Measurements from ENCODE around the gene CCNH.

CCNH gene

DNA sequence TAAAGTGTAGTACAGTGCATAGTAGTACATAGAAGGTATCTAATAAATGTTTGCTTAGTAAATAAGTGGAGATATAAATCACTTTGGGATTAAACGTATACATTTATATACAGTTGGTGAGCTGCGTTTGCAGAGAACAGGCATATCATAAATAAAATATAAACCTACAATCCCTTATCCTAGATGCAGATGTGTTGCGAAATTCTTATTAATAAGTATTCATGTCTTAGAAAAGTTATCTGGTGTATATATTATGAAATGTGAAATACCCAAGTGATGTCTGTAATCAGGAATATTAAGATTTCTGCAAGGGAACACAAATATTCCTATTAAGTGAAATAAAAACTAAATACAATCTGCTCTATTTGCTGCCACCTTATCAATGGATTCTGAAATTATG, 8.8 kb downstream of the CCNH start:
- TF ChIP-seq POLR2A (IDR thresholded peaks at IDR 0.05; ENCODE audit: extremely low read depth, insufficient read length) = no peak
- TF ChIP-seq, protein P1, sequence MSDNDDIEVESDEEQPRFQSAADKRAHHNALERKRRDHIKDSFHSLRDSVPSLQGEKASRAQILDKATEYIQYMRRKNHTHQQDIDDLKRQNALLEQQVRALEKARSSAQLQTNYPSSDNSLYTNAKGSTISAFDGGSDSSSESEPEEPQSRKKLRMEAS (IDR thresholded peaks at IDR 0.05; ENCODE audit: low read depth, low read length) = no peak
- TF ChIP-seq, protein P2, sequence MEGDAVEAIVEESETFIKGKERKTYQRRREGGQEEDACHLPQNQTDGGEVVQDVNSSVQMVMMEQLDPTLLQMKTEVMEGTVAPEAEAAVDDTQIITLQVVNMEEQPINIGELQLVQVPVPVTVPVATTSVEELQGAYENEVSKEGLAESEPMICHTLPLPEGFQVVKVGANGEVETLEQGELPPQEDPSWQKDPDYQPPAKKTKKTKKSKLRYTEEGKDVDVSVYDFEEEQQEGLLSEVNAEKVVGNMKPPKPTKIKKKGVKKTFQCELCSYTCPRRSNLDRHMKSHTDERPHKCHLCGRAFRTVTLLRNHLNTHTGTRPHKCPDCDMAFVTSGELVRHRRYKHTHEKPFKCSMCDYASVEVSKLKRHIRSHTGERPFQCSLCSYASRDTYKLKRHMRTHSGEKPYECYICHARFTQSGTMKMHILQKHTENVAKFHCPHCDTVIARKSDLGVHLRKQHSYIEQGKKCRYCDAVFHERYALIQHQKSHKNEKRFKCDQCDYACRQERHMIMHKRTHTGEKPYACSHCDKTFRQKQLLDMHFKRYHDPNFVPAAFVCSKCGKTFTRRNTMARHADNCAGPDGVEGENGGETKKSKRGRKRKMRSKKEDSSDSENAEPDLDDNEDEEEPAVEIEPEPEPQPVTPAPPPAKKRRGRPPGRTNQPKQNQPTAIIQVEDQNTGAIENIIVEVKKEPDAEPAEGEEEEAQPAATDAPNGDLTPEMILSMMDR (IDR thresholded peaks at IDR 0.05; ENCODE audit: low read depth, low read length) = no peak
- no peak for TF ChIP-seq MYC (IDR thresholded peaks at IDR 0.05; ENCODE audit: low read depth, low read length)
- DNase-seq (ENCODE audit: low read depth) = no peak
- H3K4me3 ChIP-seq (ENCODE audit: low read depth, low read length) = no peak overlapping the region

- H3K4me3 ChIP-seq (ENCODE audit: low read depth, low read length) = no peak overlapping the region
- TF ChIP-seq, protein P2 (IDR thresholded peaks at IDR 0.05; ENCODE audit: low read depth, low read length) = no peak
- TF ChIP-seq MYC (IDR thresholded peaks at IDR 0.05; ENCODE audit: low read depth, low read length) (no peak), POLR2A (IDR thresholded peaks at IDR 0.05; ENCODE audit: extremely low read depth, insufficient read length) (no peak)
- TF ChIP-seq, protein P1 (IDR thresholded peaks at IDR 0.05; ENCODE audit: low read depth, low read length) = no peak
- no peak for DNase-seq (ENCODE audit: low read depth)
These were observed 9.3 kb downstream of the CCNH start for GRCh38 chr5:87403409-87403808.

DNA sequence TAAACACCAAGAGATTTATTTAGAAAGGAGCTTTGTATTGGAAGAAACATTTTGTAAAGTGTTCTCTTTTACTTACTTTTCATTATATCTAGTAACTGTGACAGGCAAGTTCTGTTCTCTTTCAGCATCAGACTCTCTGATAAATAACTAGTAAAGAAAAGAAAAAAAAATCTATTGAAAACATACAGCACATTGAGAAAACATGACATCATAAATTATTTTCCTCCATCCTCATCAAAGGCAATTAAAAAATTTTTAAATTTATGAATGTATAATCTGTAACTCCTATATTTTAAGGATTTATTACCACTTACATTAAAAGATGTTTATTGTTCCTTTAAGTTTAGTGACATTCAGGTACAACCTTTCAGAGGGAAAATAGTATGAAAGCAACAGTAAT, 11.1 kb downstream of the CCNH start:
- TF ChIP-seq POLR2A (IDR thresholded peaks at IDR 0.05; ENCODE audit: extremely low read depth, insufficient read length) (no peak), MYC (IDR thresholded peaks at IDR 0.05; ENCODE audit: low read depth, low read length) (no peak)
- TF ChIP-seq, protein P2 (IDR thresholded peaks at IDR 0.05; ENCODE audit: low read depth, low read length) = no peak
- TF ChIP-seq, protein P1 (IDR thresholded peaks at IDR 0.05; ENCODE audit: low read depth, low read length) = no peak
- DNase-seq (ENCODE audit: low read depth) = no peak

DNA sequence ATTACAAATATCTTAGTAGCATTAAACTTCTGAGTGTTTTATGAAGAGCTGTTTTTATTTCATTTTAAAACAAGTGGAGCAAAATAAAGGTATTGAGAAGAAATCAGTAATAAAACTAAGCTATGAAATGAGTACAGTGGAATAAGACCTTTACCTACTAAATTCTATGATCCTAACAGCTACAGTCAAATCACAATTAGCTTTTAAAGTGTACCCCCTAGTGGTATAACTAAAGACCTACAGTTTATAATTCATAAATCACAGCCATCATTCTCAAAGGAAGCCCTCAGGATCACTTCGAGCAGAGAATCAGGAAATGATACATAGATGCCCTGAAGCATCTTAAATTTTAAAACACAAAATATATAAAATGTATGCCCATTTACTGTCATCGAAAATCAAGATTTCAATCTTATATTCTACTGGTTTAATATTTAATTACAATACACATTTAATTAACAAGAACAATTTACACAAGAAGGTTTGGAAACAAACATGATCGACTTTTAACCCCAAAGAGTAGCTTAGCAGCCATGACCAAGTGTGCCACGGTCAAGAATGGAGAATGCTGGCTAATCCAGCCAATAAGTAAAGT, 12.3 kb downstream of the CCNH start:
- peak; percentile 57 for DNase-seq (ENCODE audit: low read depth)
- H3K4me3 ChIP-seq (ENCODE audit: low read depth, low read length) = no peak overlapping the region
- TF ChIP-seq POLR2A (IDR thresholded peaks at IDR 0.05; ENCODE audit: extremely low read depth, insufficient read length) (no peak), MYC (IDR thresholded peaks at IDR 0.05; ENCODE audit: low read depth, low read length) (no peak)
- TF ChIP-seq, protein P1 (IDR thresholded peaks at IDR 0.05; ENCODE audit: low read depth, low read length) = no peak
- TF ChIP-seq, protein P2 (IDR thresholded peaks at IDR 0.05; ENCODE audit: low read depth, low read length) = no peak

More for the DNA sequence above, 11.1 kb downstream of the CCNH start:
- H3K4me3 ChIP-seq (ENCODE audit: low read depth, low read length) = no peak overlapping the region

DNA sequence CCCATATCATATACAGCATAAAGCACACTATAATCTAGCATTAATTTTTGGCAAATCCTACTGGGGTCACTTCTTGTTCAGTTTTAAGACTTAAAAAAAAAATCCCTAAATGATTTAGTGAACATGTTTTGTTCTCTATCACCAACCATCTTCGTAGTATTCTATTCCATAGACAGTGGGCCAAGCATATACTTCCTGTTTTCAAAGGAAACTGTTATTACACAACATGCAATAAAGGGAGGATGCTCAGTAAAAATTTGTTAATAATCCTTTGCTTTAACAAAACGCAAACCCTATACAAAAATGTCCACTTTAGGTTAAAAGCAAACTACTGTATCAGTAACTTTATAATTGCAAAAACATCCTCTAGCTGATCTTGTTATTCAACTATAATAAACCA, 13.0 kb downstream of the CCNH start:
- DNase-seq (ENCODE audit: low read depth) = peak; percentile 66
- TF ChIP-seq, protein P1 (IDR thresholded peaks at IDR 0.05; ENCODE audit: low read depth, low read length) = no peak
- TF ChIP-seq MYC (IDR thresholded peaks at IDR 0.05; ENCODE audit: low read depth, low read length) (no peak), POLR2A (IDR thresholded peaks at IDR 0.05; ENCODE audit: extremely low read depth, insufficient read length) (no peak)
- TF ChIP-seq, protein P2 (IDR thresholded peaks at IDR 0.05; ENCODE audit: low read depth, low read length) = no peak
- H3K4me3 ChIP-seq (ENCODE audit: low read depth, low read length) = peak overlapping the region; percentile 18
